GM23338 (cell line): ENCODE measurements around the gene COL16A1.

Experiments used
- CREB1 ChIP-seq: fragments of 250-450 bp; sonication (Bioruptor Pico); IDR thresholded peaks from 2 replicates; pipeline ENCODE4 v1.5.0; 2020; ENCODE audit warnings: low read depth, mild to moderate bottlenecking, moderate library complexity
- CTCF ChIP-seq, 2 experiments: fragments of 200-600 bp in 1 of 2; sonication (generic) in 1 of 2; conservative IDR thresholded peaks; 2 replicates each; pipeline versions ENCODE4 v1.5.1 to v1.6.1; 2016 to 2017; ENCODE audit warnings: antibody characterized with exemption in 2 of 2, low read depth in 2 of 2, mild to moderate bottlenecking in 2 of 2, moderate library complexity in 1 of 2
- ETS1 ChIP-seq: IDR thresholded peaks from 2 replicates; pipeline ENCODE4 v1.6.1; 2016; ENCODE audit warnings: antibody characterized with exemption
- EZH2 ChIP-seq: fragments of 200-600 bp; sonication (generic); IDR thresholded peaks from one replicate; pipeline ENCODE4 v1.8.0; 2017; ENCODE audit warnings: antibody characterized with exemption, mild to moderate bottlenecking, low read depth; ENCODE audit not compliant: unreplicated experiment
- EZH2phosphoT487 ChIP-seq: fragments of 200-600 bp; sonication (generic); IDR thresholded peaks from one replicate; pipeline ENCODE4 v1.8.1; 2018; ENCODE audit warnings: antibody characterized with exemption; ENCODE audit not compliant: unreplicated experiment
- NANOG ChIP-seq: IDR thresholded peaks from 2 replicates; pipeline ENCODE4 v1.6.1; 2016; ENCODE audit warnings: antibody characterized with exemption, borderline replicate concordance
- POLR2AphosphoS5 ChIP-seq: IDR thresholded peaks from 2 replicates; pipeline ENCODE4 v1.6.1; 2016; ENCODE audit warnings: antibody characterized with exemption, low read depth
- TF ChIP-seq, protein P1 (sequence below): IDR thresholded peaks from one replicate; pipeline ENCODE4 v1.6.1; 2018; ENCODE audit warnings: antibody characterized with exemption; ENCODE audit not compliant: unreplicated experiment

DNA sequence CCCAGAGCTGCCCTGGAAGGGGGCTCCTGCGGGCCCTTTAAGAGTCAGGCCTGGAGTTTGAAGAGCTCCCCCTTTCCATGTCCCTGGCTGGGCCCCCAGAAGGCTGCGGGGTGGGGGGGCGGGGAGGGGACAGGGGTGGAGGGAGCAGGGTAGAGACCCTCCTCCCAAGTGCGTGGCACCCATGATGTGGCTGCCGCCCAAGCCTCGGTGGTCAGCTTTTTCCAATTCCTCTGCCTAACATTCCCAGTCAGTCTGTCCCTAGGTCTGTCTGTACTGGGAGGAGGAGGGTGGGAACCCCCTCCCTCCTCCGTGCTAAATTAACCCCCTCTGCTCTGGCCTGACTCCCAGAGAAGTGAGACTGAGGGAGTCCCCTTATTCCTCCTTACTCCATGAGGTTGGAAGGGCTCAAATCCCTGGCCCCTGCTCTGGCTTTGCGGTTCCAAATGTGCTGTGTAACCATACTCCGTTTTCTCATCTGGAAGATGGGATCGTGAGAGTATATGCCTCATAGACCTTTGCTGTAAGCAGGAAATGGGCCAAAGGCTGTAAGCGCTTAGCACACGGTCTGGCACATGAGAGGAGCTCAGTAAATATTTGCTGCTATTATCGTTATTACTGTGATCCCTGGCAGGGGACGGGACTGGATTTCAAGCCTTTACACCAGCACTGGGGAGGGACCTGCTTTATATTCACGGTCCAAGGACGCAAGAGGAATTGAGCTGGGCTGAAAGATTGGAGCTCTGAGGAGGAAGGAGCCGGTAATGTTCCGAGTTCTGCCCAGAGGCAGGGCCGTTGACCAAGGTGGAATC is 658 bp upstream of the COL16A1 start:
- TF ChIP-seq CTCF (conservative IDR thresholded peaks at IDR 0.05; ENCODE audit: low read depth in 2 of 2) (no peak), EZH2phosphoT487 (no peak), EZH2 (no peak), POLR2AphosphoS5 (no peak; the same call in 1 of the 2 replicates), ETS1 (no peak), NANOG (no peak), CREB1 (CRISPR knock-in tag) (no peak)
- TF ChIP-seq, protein P1, sequence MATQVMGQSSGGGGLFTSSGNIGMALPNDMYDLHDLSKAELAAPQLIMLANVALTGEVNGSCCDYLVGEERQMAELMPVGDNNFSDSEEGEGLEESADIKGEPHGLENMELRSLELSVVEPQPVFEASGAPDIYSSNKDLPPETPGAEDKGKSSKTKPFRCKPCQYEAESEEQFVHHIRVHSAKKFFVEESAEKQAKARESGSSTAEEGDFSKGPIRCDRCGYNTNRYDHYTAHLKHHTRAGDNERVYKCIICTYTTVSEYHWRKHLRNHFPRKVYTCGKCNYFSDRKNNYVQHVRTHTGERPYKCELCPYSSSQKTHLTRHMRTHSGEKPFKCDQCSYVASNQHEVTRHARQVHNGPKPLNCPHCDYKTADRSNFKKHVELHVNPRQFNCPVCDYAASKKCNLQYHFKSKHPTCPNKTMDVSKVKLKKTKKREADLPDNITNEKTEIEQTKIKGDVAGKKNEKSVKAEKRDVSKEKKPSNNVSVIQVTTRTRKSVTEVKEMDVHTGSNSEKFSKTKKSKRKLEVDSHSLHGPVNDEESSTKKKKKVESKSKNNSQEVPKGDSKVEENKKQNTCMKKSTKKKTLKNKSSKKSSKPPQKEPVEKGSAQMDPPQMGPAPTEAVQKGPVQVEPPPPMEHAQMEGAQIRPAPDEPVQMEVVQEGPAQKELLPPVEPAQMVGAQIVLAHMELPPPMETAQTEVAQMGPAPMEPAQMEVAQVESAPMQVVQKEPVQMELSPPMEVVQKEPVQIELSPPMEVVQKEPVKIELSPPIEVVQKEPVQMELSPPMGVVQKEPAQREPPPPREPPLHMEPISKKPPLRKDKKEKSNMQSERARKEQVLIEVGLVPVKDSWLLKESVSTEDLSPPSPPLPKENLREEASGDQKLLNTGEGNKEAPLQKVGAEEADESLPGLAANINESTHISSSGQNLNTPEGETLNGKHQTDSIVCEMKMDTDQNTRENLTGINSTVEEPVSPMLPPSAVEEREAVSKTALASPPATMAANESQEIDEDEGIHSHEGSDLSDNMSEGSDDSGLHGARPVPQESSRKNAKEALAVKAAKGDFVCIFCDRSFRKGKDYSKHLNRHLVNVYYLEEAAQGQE = no peak
